GOT3 (cell line): ENCODE results near the gene STPG3.
A peak's percentile ranks its signal among the peaks of the same experiment; 100 is the strongest.

ENCODE experiments used
- DNase-seq: peaks from one replicate; lab custom pipeline; 2025; ENCODE audit warnings: mixed read lengths; lab: John Stamatoyannopoulos, UW

Gene STPG3

GRCh38 chr9:137222190-137223077, 28.7 kb upstream of the STPG3 start, which contains the start of gene RNF208:
TSS of gene RNF208 (minus strand) at chr9:137222240. CDS start at chr9:137221212, 1,028 bp downstream.
- no peak for DNase-seq

GRCh38 chr9:137223078-137223970, 27.8 kb upstream of the STPG3 start:
- peak; percentile 93 for DNase-seq

GRCh38 chr9:137224830-137225694, 26.0 kb upstream of the STPG3 start, which contains the start of gene CYSRT1:
TSS of gene CYSRT1 (plus strand) at chr9:137225174. CDS start at chr9:137225622, 448 bp downstream.
- no peak for DNase-seq

- no peak for DNase-seq
These were observed 25.3 kb upstream of the STPG3 start for GRCh38 chr9:137225699-137226331.

- DNase-seq, result no peak
These were observed 24.6 kb upstream of the STPG3 start for GRCh38 chr9:137226338-137227053.

GRCh38 chr9:137227054-137227852, 23.8 kb upstream of the STPG3 start, which contains the start of gene RNF224:
TSS of gene RNF224 (plus strand) at chr9:137227502. CDS start at chr9:137228336, 834 bp downstream.
- peak; percentile 29 for DNase-seq

- no peak for DNase-seq
These were observed 23.1 kb upstream of the STPG3 start for GRCh38 chr9:137227853-137228505.

GRCh38 chr9:137228506-137228967, 22.5 kb upstream of the STPG3 start:
- DNase-seq, result no peak

- DNase-seq, result no peak
These were observed 21.9 kb upstream of the STPG3 start for GRCh38 chr9:137228968-137229896.

GRCh38 chr9:137229903-137230704, 21.0 kb upstream of the STPG3 start:
- no peak for DNase-seq

- DNase-seq, result no peak
These were observed 20.2 kb upstream of the STPG3 start, which contains the start of gene SLC34A3 for GRCh38 chr9:137230705-137231371. TSS of gene SLC34A3 (plus strand) at chr9:137230901. CDS start at chr9:137231703, 802 bp downstream.

- DNase-seq, result no peak
These were observed 19.6 kb upstream of the STPG3 start for GRCh38 chr9:137231372-137232039.

- no peak for DNase-seq
These were observed 19.0 kb upstream of the STPG3 start for GRCh38 chr9:137232101-137232500.

GRCh38 chr9:137232510-137232909, 18.6 kb upstream of the STPG3 start:
- DNase-seq, result no peak

- DNase-seq, result no peak
These were observed 17.7 kb upstream of the STPG3 start for GRCh38 chr9:137233143-137233980.
